NB4 (cell line): Measurements from ENCODE around the gene BID.

Experiments
- CTCF ChIP-seq: IDR thresholded peaks from one replicate; pipeline ENCODE4 v1.5.1; 2012; ENCODE audit warnings: low read depth, low read length
- MYC ChIP-seq: IDR thresholded peaks from 2 replicates; pipeline ENCODE4 v1.6.1; 2011; ENCODE audit warnings: low read depth, low read length
- POLR2A ChIP-seq: IDR thresholded peaks from 2 replicates; pipeline ENCODE4 v1.6.1; 2011; ENCODE audit warnings: mild to moderate bottlenecking; ENCODE audit not compliant: insufficient read length; ENCODE audit errors: extremely low read depth
- TF ChIP-seq, protein P1 (sequence below): IDR thresholded peaks from 2 replicates; pipeline ENCODE4 v1.6.1; 2011; ENCODE audit warnings: low read depth, low read length

DNA sequence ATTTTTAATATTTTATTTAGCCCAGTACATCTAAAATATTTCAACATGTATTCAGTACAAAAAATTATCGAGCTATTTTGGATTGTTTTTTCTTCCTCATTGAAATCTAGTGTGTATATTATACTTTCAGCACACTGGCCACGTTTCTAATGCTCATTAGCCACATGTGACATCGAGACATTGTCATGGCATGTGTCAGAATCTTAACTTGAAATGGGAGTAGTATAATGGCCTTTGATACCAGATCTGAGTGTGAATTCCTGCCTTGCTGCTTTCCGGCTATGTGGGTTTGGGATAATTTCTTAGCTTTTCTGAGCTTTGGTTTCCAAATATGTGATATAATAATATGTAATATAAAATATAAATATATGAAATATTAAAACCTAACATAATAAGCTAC, 81.4 kb downstream of the BID start:
- no peak for TF ChIP-seq CTCF
- TF ChIP-seq POLR2A: no peak
- TF ChIP-seq MYC: no peak
- TF ChIP-seq, protein P1, sequence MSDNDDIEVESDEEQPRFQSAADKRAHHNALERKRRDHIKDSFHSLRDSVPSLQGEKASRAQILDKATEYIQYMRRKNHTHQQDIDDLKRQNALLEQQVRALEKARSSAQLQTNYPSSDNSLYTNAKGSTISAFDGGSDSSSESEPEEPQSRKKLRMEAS: no peak
